Measurements from ENCODE around the gene MEGF9. TPM values are rescaled to one million over a fixed set of nuclear protein-coding genes. Genes with fewer than 3 reads are reported as not detected.

MEGF9 gene
- total and polyA plus RNA-seq, 4 donors: 15.5 to 27.4 (median 19.3) TPM

DNA sequence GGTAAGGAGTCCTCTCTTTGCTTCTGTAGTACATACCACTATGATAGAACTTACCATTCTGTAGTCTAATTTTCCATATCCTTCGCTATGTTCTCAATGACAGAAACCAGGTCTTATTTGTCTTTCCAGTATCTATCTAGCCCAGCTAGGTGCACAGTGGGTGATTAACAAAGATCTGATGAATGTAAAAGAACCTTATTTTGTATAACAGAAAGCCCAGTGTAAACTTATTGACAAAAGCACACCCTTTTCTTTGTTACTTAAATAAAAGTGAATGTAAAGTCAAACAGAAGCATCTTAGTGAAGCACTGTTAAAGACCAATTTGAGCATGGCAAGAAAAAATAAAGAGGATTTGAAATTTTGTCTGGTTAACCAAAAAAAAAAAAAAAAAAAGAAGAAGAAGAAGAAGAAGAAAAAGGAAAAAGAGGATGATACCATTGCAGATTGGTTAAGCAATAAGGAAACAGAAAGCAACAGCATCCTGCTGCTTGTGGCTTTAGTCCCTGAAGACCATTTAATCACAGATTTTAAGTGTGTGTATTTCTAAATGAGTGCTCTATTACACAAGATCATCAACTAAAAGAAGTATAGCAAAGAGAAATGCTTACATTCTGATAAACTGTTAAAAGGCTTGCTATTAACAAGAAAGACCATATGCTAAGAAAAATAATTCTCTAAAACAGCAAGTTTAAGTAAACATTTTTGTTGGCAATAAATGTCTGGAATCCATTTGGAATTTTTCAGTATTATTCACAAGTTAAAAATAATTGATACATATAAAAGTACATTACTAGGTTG, 21.2 kb downstream of the MEGF9 start:
- peaks cover 6 to 23% (median 15%) of the 10 kb centered on the region in 4 donors for H3K4me1 ChIP-seq (ENCODE audit: control insufficient read depth in 4 of 4, insufficient read depth in 4 of 4, low read length in 3 of 4)
- TF ChIP-seq, protein P1, sequence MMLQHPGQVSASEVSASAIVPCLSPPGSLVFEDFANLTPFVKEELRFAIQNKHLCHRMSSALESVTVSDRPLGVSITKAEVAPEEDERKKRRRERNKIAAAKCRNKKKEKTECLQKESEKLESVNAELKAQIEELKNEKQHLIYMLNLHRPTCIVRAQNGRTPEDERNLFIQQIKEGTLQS (IDR thresholded peaks at IDR 0.05): no peak
- TF ChIP-seq JUND (IDR thresholded peaks at IDR 0.05) (no peak), HNF4A (conservative IDR thresholded peaks at IDR 0.05) (no peak), RAD21 (IDR thresholded peaks at IDR 0.05) (no peak), GABPA (IDR thresholded peaks at IDR 0.05 in 1 of 2, conservative IDR thresholded peaks at IDR 0.05 in 1 of 2) (no peak), TAF1 (conservative IDR thresholded peaks at IDR 0.05) (no peak), FOXA1 (IDR thresholded peaks at IDR 0.05) (no peak), HNF4G (IDR thresholded peaks at IDR 0.05) (no peak)
- TF ChIP-seq, protein P2, sequence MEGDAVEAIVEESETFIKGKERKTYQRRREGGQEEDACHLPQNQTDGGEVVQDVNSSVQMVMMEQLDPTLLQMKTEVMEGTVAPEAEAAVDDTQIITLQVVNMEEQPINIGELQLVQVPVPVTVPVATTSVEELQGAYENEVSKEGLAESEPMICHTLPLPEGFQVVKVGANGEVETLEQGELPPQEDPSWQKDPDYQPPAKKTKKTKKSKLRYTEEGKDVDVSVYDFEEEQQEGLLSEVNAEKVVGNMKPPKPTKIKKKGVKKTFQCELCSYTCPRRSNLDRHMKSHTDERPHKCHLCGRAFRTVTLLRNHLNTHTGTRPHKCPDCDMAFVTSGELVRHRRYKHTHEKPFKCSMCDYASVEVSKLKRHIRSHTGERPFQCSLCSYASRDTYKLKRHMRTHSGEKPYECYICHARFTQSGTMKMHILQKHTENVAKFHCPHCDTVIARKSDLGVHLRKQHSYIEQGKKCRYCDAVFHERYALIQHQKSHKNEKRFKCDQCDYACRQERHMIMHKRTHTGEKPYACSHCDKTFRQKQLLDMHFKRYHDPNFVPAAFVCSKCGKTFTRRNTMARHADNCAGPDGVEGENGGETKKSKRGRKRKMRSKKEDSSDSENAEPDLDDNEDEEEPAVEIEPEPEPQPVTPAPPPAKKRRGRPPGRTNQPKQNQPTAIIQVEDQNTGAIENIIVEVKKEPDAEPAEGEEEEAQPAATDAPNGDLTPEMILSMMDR (IDR thresholded peaks at IDR 0.05; ENCODE audit: low read depth, low read length, missing input control): no peak
- TF ChIP-seq, protein P3, sequence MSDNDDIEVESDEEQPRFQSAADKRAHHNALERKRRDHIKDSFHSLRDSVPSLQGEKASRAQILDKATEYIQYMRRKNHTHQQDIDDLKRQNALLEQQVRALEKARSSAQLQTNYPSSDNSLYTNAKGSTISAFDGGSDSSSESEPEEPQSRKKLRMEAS (IDR thresholded peaks at IDR 0.05): no peak
- TF ChIP-seq, protein P4, sequence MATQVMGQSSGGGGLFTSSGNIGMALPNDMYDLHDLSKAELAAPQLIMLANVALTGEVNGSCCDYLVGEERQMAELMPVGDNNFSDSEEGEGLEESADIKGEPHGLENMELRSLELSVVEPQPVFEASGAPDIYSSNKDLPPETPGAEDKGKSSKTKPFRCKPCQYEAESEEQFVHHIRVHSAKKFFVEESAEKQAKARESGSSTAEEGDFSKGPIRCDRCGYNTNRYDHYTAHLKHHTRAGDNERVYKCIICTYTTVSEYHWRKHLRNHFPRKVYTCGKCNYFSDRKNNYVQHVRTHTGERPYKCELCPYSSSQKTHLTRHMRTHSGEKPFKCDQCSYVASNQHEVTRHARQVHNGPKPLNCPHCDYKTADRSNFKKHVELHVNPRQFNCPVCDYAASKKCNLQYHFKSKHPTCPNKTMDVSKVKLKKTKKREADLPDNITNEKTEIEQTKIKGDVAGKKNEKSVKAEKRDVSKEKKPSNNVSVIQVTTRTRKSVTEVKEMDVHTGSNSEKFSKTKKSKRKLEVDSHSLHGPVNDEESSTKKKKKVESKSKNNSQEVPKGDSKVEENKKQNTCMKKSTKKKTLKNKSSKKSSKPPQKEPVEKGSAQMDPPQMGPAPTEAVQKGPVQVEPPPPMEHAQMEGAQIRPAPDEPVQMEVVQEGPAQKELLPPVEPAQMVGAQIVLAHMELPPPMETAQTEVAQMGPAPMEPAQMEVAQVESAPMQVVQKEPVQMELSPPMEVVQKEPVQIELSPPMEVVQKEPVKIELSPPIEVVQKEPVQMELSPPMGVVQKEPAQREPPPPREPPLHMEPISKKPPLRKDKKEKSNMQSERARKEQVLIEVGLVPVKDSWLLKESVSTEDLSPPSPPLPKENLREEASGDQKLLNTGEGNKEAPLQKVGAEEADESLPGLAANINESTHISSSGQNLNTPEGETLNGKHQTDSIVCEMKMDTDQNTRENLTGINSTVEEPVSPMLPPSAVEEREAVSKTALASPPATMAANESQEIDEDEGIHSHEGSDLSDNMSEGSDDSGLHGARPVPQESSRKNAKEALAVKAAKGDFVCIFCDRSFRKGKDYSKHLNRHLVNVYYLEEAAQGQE (IDR thresholded peaks at IDR 0.05): no peak
- TF ChIP-seq, protein P5, sequence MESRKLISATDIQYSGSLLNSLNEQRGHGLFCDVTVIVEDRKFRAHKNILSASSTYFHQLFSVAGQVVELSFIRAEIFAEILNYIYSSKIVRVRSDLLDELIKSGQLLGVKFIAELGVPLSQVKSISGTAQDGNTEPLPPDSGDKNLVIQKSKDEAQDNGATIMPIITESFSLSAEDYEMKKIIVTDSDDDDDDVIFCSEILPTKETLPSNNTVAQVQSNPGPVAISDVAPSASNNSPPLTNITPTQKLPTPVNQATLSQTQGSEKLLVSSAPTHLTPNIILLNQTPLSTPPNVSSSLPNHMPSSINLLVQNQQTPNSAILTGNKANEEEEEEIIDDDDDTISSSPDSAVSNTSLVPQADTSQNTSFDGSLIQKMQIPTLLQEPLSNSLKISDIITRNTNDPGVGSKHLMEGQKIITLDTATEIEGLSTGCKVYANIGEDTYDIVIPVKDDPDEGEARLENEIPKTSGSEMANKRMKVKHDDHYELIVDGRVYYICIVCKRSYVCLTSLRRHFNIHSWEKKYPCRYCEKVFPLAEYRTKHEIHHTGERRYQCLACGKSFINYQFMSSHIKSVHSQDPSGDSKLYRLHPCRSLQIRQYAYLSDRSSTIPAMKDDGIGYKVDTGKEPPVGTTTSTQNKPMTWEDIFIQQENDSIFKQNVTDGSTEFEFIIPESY (IDR thresholded peaks at IDR 0.05): no peak
- no peak for DNase-seq (ENCODE audit: low spot score)
- 98% methylated on average over 1 of the region's 1 CpG for WGBS
- no peaks in the 10 kb centered on the region for H3K27me3 ChIP-seq (ENCODE audit: control insufficient read depth in 4 of 4, insufficient read depth in 4 of 4, low read length in 3 of 4)
- H3K9ac ChIP-seq (ENCODE audit: low read depth in 1 of 2, low read length in 2 of 2): no peak overlapping the region
- H3K9me3 ChIP-seq (ENCODE audit: control insufficient read depth in 4 of 4, low read length in 3 of 4): no peaks in the 10 kb centered on the region
- H3K27ac ChIP-seq (ENCODE audit: low read depth in 1 of 2, low read length in 2 of 2): no peak overlapping the region
- no peak overlapping the region for H3K4me3 ChIP-seq (ENCODE audit: low read depth in 1 of 3, low read length in 3 of 3)
- H3K36me3 ChIP-seq (ENCODE audit: control insufficient read depth in 4 of 4, insufficient read depth in 3 of 4, low read depth in 1 of 4, low read length in 3 of 4): peaks cover 0 to 2% (median 0%) of the 10 kb centered on the region in 4 donors

DNA sequence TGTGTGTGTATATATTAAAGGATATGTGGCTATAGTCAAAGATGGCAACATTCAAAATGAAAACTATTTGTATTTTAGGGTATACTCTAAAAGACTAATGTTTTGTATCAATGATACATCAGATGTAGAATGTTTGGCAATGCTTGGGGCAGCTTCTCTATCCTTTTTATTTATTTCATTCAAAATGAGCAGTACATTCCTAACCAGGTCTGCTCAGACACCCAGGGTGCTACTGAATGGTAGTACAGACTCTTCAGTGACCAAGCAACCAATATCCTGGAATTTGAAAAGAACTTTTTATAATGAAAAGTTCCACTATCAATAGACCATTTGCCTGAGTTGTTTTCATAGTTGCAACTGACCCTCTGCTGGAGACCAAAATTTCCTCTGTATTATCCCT, 23.9 kb downstream of the MEGF9 start:
- peaks cover 6 to 26% (median 15%) of the 10 kb centered on the region in 4 donors for H3K4me1 ChIP-seq (ENCODE audit: control insufficient read depth in 4 of 4, insufficient read depth in 4 of 4, low read length in 3 of 4)
- no peak overlapping the region for H3K4me3 ChIP-seq (ENCODE audit: low read depth in 1 of 3, low read length in 3 of 3)
- H3K9ac ChIP-seq (ENCODE audit: low read depth in 1 of 2, low read length in 2 of 2): no peak overlapping the region
- no peaks in the 10 kb centered on the region for H3K9me3 ChIP-seq (ENCODE audit: control insufficient read depth in 4 of 4, low read length in 3 of 4)
- H3K36me3 ChIP-seq (ENCODE audit: control insufficient read depth in 4 of 4, insufficient read depth in 3 of 4, low read depth in 1 of 4, low read length in 3 of 4): peaks cover 0 to 2% (median 0%) of the 10 kb centered on the region in 4 donors
- DNase-seq (ENCODE audit: low spot score): no peak
- H3K27ac ChIP-seq (ENCODE audit: low read depth in 1 of 2, low read length in 2 of 2): no peak overlapping the region
- no peaks in the 10 kb centered on the region for H3K27me3 ChIP-seq (ENCODE audit: control insufficient read depth in 4 of 4, insufficient read depth in 4 of 4, low read length in 3 of 4)
- TF ChIP-seq FOXA2 (IDR thresholded peaks at IDR 0.05) (no peak), JUND (IDR thresholded peaks at IDR 0.05) (no peak), YY1 (IDR thresholded peaks at IDR 0.05) (no peak), NR2F2 (IDR thresholded peaks at IDR 0.05) (no peak), HNF4G (IDR thresholded peaks at IDR 0.05) (no peak), EGR1 (IDR thresholded peaks at IDR 0.05; ENCODE audit: low read depth in 2 of 2) (no peak), SP1 (IDR thresholded peaks at IDR 0.05) (no peak), GABPA (IDR thresholded peaks at IDR 0.05 in 1 of 2, conservative IDR thresholded peaks at IDR 0.05 in 1 of 2) (no peak), RXRA (IDR thresholded peaks at IDR 0.05) (no peak), RAD21 (IDR thresholded peaks at IDR 0.05) (no peak), FOXA1 (IDR thresholded peaks at IDR 0.05) (no peak), TAF1 (conservative IDR thresholded peaks at IDR 0.05) (no peak)
- TF ChIP-seq, protein P5 (IDR thresholded peaks at IDR 0.05): no peak
- TF ChIP-seq, protein P1 (IDR thresholded peaks at IDR 0.05): no peak
